HEK293 (cell line): ENCODE data around the gene TAGAP.

ENCODE experiments used
- CTCF ChIA-PET: fragments of 350-600 bp; formaldehyde crosslinking; extraction: SDS; loops from one replicate; lab custom pipeline; 2021; ENCODE audit warnings: antibody characterized with exemption; lab: Yijun Ruan, JAX
- POLR2A ChIA-PET: fragments of 300-600 bp; formaldehyde crosslinking; extraction: SDS; loops from one replicate; lab custom pipeline; 2020; ENCODE audit warnings: antibody characterized with exemption, inconsistent platforms; lab: Yijun Ruan, JAX
- H3K27ac ChIP-seq: fragments of 200-500 bp; sonication (Bioruptor generic); 2 replicates; pipeline ENCODE4 v1.5.1; 2014; ENCODE audit warnings: low read depth, low read length, control low read depth, inconsistent platforms; ENCODE audit errors: extremely low read depth
- H3K36me3 ChIP-seq, 2 experiments: fragments of 200-500 bp in 1 of 2; sonication (Bioruptor generic) in 1 of 2; 1 replicate in 1 of 2; 2 replicates in 1 of 2; pipeline ENCODE4 v1.5.1; 2014 to 2017; ENCODE audit warnings: inconsistent platforms in 2 of 2, low read length in 2 of 2; ENCODE audit not compliant: control insufficient read depth in 2 of 2, insufficient read depth in 1 of 2
- H3K4me1 ChIP-seq: fragments of 200-500 bp; sonication (Bioruptor generic); 2 replicates; pipeline ENCODE4 v1.5.1; 2014; ENCODE audit warnings: mild to moderate bottlenecking, low read length, inconsistent platforms; ENCODE audit not compliant: control insufficient read depth, insufficient read depth
- H3K4me3 ChIP-seq: 2 replicates; pipeline ENCODE4 v1.5.1; 2011; ENCODE audit warnings: low read depth, mild to moderate bottlenecking, control low read depth, low read length, moderate library complexity
- H3K9me3 ChIP-seq: fragments of 200-500 bp; sonication (Bioruptor generic); 2 replicates; pipeline ENCODE4 v1.5.1; 2014; ENCODE audit warnings: low read depth, low read length, inconsistent platforms; ENCODE audit not compliant: control insufficient read depth, insufficient read depth
- HOXA7 ChIP-seq: sonication (generic); formaldehyde crosslinking; IDR thresholded peaks from 2 replicates; pipeline ENCODE4 v1.8.1; 2022; ENCODE audit warnings: missing genetic modification reagents, borderline replicate concordance
- SCRT2 ChIP-seq: fragments of 450-650 bp; formaldehyde crosslinking; IDR thresholded peaks from 2 replicates; pipeline ENCODE4 v1.5.1; 2016; ENCODE audit warnings: missing biosample characterization, missing genetic modification characterization
- SP3 ChIP-seq: fragments of 450-650 bp; formaldehyde crosslinking; IDR thresholded peaks from 2 replicates; pipeline ENCODE4 v1.5.1; 2016; ENCODE audit warnings: missing biosample characterization, missing genetic modification characterization
- TRIM28 ChIP-seq: IDR thresholded peaks from 2 replicates; pipeline ENCODE4 v1.6.1; 2011; ENCODE audit warnings: low read length, control low read depth, borderline replicate concordance
- ZNF112 ChIP-seq: fragments of 450-650 bp; formaldehyde crosslinking; IDR thresholded peaks from 2 replicates; pipeline ENCODE4 v1.5.0; 2017; ENCODE audit warnings: missing biosample characterization, missing genetic modification characterization
- ZNF114 ChIP-seq: fragments of 450-650 bp; formaldehyde crosslinking; IDR thresholded peaks from 2 replicates; pipeline ENCODE4 v1.5.0; 2017; ENCODE audit warnings: missing biosample characterization, missing genetic modification characterization
- ZNF175 ChIP-seq: fragments of 450-650 bp; formaldehyde crosslinking; IDR thresholded peaks from 2 replicates; pipeline ENCODE4 v1.5.1; 2016; ENCODE audit warnings: missing biosample characterization, missing genetic modification characterization
- ZNF2 ChIP-seq: fragments of 450-650 bp; formaldehyde crosslinking; IDR thresholded peaks from 2 replicates; pipeline ENCODE4 v1.5.1; 2016; ENCODE audit warnings: missing biosample characterization, missing genetic modification characterization
- ZNF202 ChIP-seq: fragments of 450-650 bp; formaldehyde crosslinking; IDR thresholded peaks from 2 replicates; pipeline ENCODE4 v1.5.1; 2016; ENCODE audit warnings: missing biosample characterization, missing genetic modification characterization, borderline replicate concordance
- ZNF221 ChIP-seq: fragments of 450-650 bp; formaldehyde crosslinking; IDR thresholded peaks from 2 replicates; pipeline ENCODE4 v1.5.1; 2017; ENCODE audit warnings: missing biosample characterization, missing genetic modification characterization, borderline replicate concordance
- ZNF280C ChIP-seq: fragments of 450-650 bp; formaldehyde crosslinking; IDR thresholded peaks from 2 replicates; pipeline ENCODE4 v1.5.1; 2016; ENCODE audit warnings: missing biosample characterization, missing genetic modification characterization
- ZNF350 ChIP-seq: fragments of 450-650 bp; formaldehyde crosslinking; IDR thresholded peaks from 2 replicates; pipeline ENCODE4 v1.5.0; 2017; ENCODE audit warnings: missing biosample characterization, mild to moderate bottlenecking, missing genetic modification characterization
- ZNF362 ChIP-seq: fragments of 450-650 bp; formaldehyde crosslinking; IDR thresholded peaks from 2 replicates; pipeline ENCODE4 v1.5.1; 2016; ENCODE audit warnings: missing biosample characterization, missing genetic modification characterization
- ZNF404 ChIP-seq: fragments of 450-650 bp; formaldehyde crosslinking; IDR thresholded peaks from 2 replicates; pipeline ENCODE4 v1.5.1; 2017; ENCODE audit warnings: missing biosample characterization, missing genetic modification characterization
- ZNF423 ChIP-seq: fragments of 450-650 bp; formaldehyde crosslinking; IDR thresholded peaks from 2 replicates; pipeline ENCODE4 v1.5.1; 2016; ENCODE audit warnings: missing biosample characterization, missing genetic modification characterization
- ZNF501 ChIP-seq: fragments of 450-650 bp; formaldehyde crosslinking; IDR thresholded peaks from 2 replicates; pipeline ENCODE4 v1.5.1; 2016; ENCODE audit warnings: missing biosample characterization, missing genetic modification characterization
- ZNF558 ChIP-seq: fragments of 450-650 bp; formaldehyde crosslinking; IDR thresholded peaks from 2 replicates; pipeline ENCODE4 v1.5.1; 2016; ENCODE audit warnings: missing biosample characterization, missing genetic modification characterization
- ZNF571 ChIP-seq: fragments of 450-650 bp; formaldehyde crosslinking; IDR thresholded peaks from 2 replicates; pipeline ENCODE4 v1.5.0; 2017; ENCODE audit warnings: missing biosample characterization, missing genetic modification characterization
- ZNF596 ChIP-seq: fragments of 450-650 bp; IDR thresholded peaks from 2 replicates; pipeline ENCODE4 v1.5.0; 2018; ENCODE audit warnings: missing biosample characterization, mild to moderate bottlenecking, missing genetic modification characterization, moderate library complexity
- ZNF624 ChIP-seq: fragments of 450-650 bp; formaldehyde crosslinking; IDR thresholded peaks from 2 replicates; pipeline ENCODE4 v1.5.1; 2017; ENCODE audit warnings: missing biosample characterization, missing genetic modification characterization
- ZNF639 ChIP-seq: fragments of 450-650 bp; formaldehyde crosslinking; IDR thresholded peaks from 2 replicates; pipeline ENCODE4 v1.5.1; 2016; ENCODE audit warnings: missing biosample characterization, missing genetic modification characterization
- ZNF768 ChIP-seq: fragments of 450-650 bp; formaldehyde crosslinking; IDR thresholded peaks from 2 replicates; pipeline ENCODE4 v1.5.1; 2018; ENCODE audit warnings: missing biosample characterization, mild to moderate bottlenecking, missing genetic modification characterization
- ZNF843 ChIP-seq: fragments of 450-650 bp; formaldehyde crosslinking; IDR thresholded peaks from 2 replicates; pipeline ENCODE4 v1.5.1; 2016; ENCODE audit warnings: missing biosample characterization, missing genetic modification characterization
- TF ChIP-seq, protein P1 (sequence below): fragments of 450-650 bp; formaldehyde crosslinking; IDR thresholded peaks from 2 replicates; pipeline ENCODE4 v1.5.1; 2017; ENCODE audit warnings: missing biosample characterization, missing genetic modification characterization
- TF ChIP-seq, protein P2 (sequence below): fragments of 450-650 bp; formaldehyde crosslinking; IDR thresholded peaks from 2 replicates; pipeline ENCODE4 v1.5.1; 2016; ENCODE audit warnings: missing biosample characterization, missing genetic modification characterization

The TAGAP gene

DNA sequence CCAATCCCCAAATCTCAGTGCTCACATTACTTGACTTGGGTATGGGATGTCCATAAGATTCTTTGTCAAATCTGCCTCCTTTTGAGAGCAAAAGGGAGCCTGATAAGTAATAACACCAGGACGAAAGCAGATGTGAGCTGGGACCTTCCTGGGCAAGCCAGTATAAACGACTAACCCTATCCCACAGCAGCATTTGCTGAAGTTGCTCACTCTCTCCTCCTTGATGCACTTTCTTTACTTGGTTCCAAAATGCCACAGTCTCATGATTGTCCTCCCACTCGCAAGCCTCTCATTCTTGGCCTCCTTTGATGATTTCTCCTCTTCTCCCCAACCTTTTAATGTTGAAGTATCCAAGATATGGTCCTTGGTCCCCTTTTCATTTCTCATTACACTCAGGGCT lies 44.7 kb upstream of the TAGAP start (continued):
- no peak for TF ChIP-seq ZNF175 (tag by site-specific recombination)
- no peak for TF ChIP-seq ZNF558 (tag by site-specific recombination)
- TF ChIP-seq ZNF202: no peak
- TF ChIP-seq SP3 (tag by site-specific recombination): no peak
- TF ChIP-seq ZNF571 (tag by site-specific recombination): no peak
- no peak for TF ChIP-seq ZNF596 (tag by site-specific recombination)

- POLR2A ChIA-PET: no interaction called here
Measured at GRCh38 chr6:159086033-159086618, 41.3 kb upstream of the TAGAP start.

GRCh38 chr6:159085396-159085895 lies 40.7 kb upstream of the TAGAP start:
- Histone ChIP-seq H3K4me3 (no peak overlapping the region), H3K27ac (no peak overlapping the region), H3K36me3 (no peaks in the 10 kb centered on the region), H3K9me3 (no peaks in the 10 kb centered on the region), H3K4me1 (no peaks in the 10 kb centered on the region)
- ChIA-PET CTCF (interaction anchor here (1.2 kb wide), 1 partner anchor 20 kb away, joined by 4 read pairs; no protein-coding TSS in a partner anchor), POLR2A (no interaction called here)
- TF ChIP-seq TRIM28: no peak
- TF ChIP-seq ZNF843 (tag by site-specific recombination): no peak
- TF ChIP-seq, protein P1, sequence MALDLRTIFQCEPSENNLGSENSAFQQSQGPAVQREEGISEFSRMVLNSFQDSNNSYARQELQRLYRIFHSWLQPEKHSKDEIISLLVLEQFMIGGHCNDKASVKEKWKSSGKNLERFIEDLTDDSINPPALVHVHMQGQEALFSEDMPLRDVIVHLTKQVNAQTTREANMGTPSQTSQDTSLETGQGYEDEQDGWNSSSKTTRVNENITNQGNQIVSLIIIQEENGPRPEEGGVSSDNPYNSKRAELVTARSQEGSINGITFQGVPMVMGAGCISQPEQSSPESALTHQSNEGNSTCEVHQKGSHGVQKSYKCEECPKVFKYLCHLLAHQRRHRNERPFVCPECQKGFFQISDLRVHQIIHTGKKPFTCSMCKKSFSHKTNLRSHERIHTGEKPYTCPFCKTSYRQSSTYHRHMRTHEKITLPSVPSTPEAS (tag by site-specific recombination): no peak
- TF ChIP-seq ZNF768 (tag by site-specific recombination): no peak
- TF ChIP-seq ZNF639: no peak
- no peak for TF ChIP-seq ZNF423
- no peak for TF ChIP-seq ZNF350 (tag by site-specific recombination)
- no peak for TF ChIP-seq ZNF362
- TF ChIP-seq ZNF624 (tag by site-specific recombination): no peak
- no peak for TF ChIP-seq ZNF112 (tag by site-specific recombination)
- no peak for TF ChIP-seq ZNF501
- no peak for TF ChIP-seq ZNF404
- no peak for TF ChIP-seq ZNF221 (tag by site-specific recombination)
- no peak for TF ChIP-seq ZNF114 (tag by site-specific recombination)

More at GRCh38 chr6:159086033-159086618, 41.3 kb upstream of the TAGAP start:
- Histone ChIP-seq H3K4me1 (no peaks in the 10 kb centered on the region), H3K4me3 (no peak overlapping the region), H3K36me3 (no peaks in the 10 kb centered on the region), H3K9me3 (no peaks in the 10 kb centered on the region), H3K27ac (no peak overlapping the region)
- no peak for TF ChIP-seq ZNF280C
- no peak for TF ChIP-seq ZNF2
- TF ChIP-seq HOXA7 (CRISPR knock-in tag): no peak
- TF ChIP-seq, protein P2, sequence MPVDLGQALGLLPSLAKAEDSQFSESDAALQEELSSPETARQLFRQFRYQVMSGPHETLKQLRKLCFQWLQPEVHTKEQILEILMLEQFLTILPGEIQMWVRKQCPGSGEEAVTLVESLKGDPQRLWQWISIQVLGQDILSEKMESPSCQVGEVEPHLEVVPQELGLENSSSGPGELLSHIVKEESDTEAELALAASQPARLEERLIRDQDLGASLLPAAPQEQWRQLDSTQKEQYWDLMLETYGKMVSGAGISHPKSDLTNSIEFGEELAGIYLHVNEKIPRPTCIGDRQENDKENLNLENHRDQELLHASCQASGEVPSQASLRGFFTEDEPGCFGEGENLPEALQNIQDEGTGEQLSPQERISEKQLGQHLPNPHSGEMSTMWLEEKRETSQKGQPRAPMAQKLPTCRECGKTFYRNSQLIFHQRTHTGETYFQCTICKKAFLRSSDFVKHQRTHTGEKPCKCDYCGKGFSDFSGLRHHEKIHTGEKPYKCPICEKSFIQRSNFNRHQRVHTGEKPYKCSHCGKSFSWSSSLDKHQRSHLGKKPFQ (tag by site-specific recombination): no peak
- TF ChIP-seq SCRT2 (tag by site-specific recombination): no peak
- CTCF ChIA-PET: interaction anchor here (0.7 to 1.2 kb wide), 3 partner anchors 19 to 42 kb away, joined by 3 to 4 read pairs (median 3); partner anchors contain the start of gene TAGAP
